Keratinocyte (primary cell): ENCODE results near the gene STPG4. TPM values are rescaled to one million over a fixed set of nuclear protein-coding genes. Genes with fewer than 3 reads are reported as not detected.

Experiments
- DNase-seq: peaks from one replicate; pipeline ENCODE4 v3.0.0-alpha.2; 2011; ENCODE audit warnings: low read depth, missing footprints, low spot score
- FAIRE-seq: peaks from 2 replicates; lab custom pipeline; 2011; peaks lifted over from hg19 to GRCh38; lab: Jason Lieb, UNC
- H2AFZ ChIP-seq: 2 replicates; pipeline ENCODE4 v1.6.0; 2012; ENCODE audit warnings: low read length, control low read depth, inconsistent platforms; ENCODE audit not compliant: control insufficient read depth
- H3K27ac ChIP-seq: 2 replicates; pipeline ENCODE4 v1.5.1; 2011; ENCODE audit warnings: low read length; ENCODE audit not compliant: control insufficient read depth, insufficient read depth
- H3K27me3 ChIP-seq: 3 replicates; pipeline ENCODE4 v1.6.0; 2011; ENCODE audit warnings: low read length; ENCODE audit not compliant: control insufficient read depth, insufficient read depth; ENCODE audit errors: extremely low read depth
- H3K36me3 ChIP-seq, 2 experiments: 2 replicates in 1 of 2; 3 replicates in 1 of 2; pipeline ENCODE4 v1.5.1; 2011; ENCODE audit warnings: low read length in 2 of 2, mild to moderate bottlenecking in 1 of 2; ENCODE audit not compliant: control insufficient read depth in 2 of 2, insufficient read depth in 2 of 2; ENCODE audit errors: extremely low read depth in 1 of 2
- H3K4me1 ChIP-seq: 3 replicates; pipeline ENCODE4 v1.5.1; 2011; ENCODE audit warnings: low read length; ENCODE audit not compliant: control insufficient read depth, insufficient read depth; ENCODE audit errors: extremely low read depth
- H3K4me2 ChIP-seq: 3 replicates; pipeline ENCODE4 v1.6.0; 2011; ENCODE audit warnings: low read depth, low read length; ENCODE audit not compliant: control insufficient read depth, insufficient read depth; ENCODE audit errors: extremely low read depth
- H3K4me3 ChIP-seq, 3 experiments: fragments of 200-600 bp in 1 of 3; sonication (generic) in 1 of 3; 2 replicates in 2 of 3; 3 replicates in 1 of 3; pipeline ENCODE4 v1.5.1; 2011 to 2016; ENCODE audit warnings: low read length in 3 of 3, mild to moderate bottlenecking in 3 of 3, control low read depth in 2 of 3, inconsistent platforms in 1 of 3, low read depth in 1 of 3, mixed read lengths in 1 of 3, mixed run types in 1 of 3, moderate library complexity in 1 of 3; ENCODE audit not compliant: control insufficient read depth in 2 of 3, insufficient read depth in 2 of 3; ENCODE audit errors: extremely low read depth in 1 of 3
- H3K79me2 ChIP-seq: 2 replicates; pipeline ENCODE4 v1.6.0; 2012; ENCODE audit warnings: low read length; ENCODE audit not compliant: control insufficient read depth, insufficient read depth
- H3K9ac ChIP-seq: 3 replicates; pipeline ENCODE4 v1.6.0; 2011; ENCODE audit warnings: low read length; ENCODE audit not compliant: control insufficient read depth, insufficient read depth; ENCODE audit errors: extremely low read depth
- H3K9me1 ChIP-seq: 3 replicates; pipeline ENCODE4 v1.6.0; 2011; ENCODE audit warnings: low read length; ENCODE audit not compliant: control insufficient read depth, insufficient read depth; ENCODE audit errors: extremely low read depth
- H3K9me3 ChIP-seq: 2 replicates; pipeline ENCODE4 v1.5.1; 2012; ENCODE audit warnings: low read depth, low read length; ENCODE audit not compliant: control insufficient read depth
- H4K20me1 ChIP-seq: 3 replicates; pipeline ENCODE4 v1.6.0; 2011; ENCODE audit warnings: low read length; ENCODE audit not compliant: control insufficient read depth, insufficient read depth; ENCODE audit errors: extremely low read depth
- CTCF ChIP-seq, 3 experiments: IDR thresholded peaks in 1 of 3; conservative IDR thresholded peaks in 1 of 3; optimal IDR thresholded peaks in 1 of 3; 2 replicates in 2 of 3; 3 replicates in 1 of 3; pipeline versions ENCODE3 to v1.5.1; 2011; ENCODE audit warnings: low read length in 3 of 3, mild to moderate bottlenecking in 3 of 3, moderate library complexity in 2 of 3, control low read depth in 1 of 3, inconsistent platforms in 1 of 3; ENCODE audit not compliant: insufficient read depth in 2 of 3; ENCODE audit errors: extremely low read depth in 1 of 3
- EZH2 ChIP-seq: IDR thresholded peaks from one replicate; pipeline ENCODE4 v1.6.1; 2012; ENCODE audit warnings: inconsistent platforms, mild to moderate bottlenecking, low read length, moderate library complexity
- dilution Hi-C: fragments of 300-500 bp; cut with MboI; formaldehyde crosslinking; loops from one replicate; pipeline ENCODE4 v1.7.0; 2020; ENCODE audit warnings: low sequenced_read_pairs; ENCODE audit not compliant: extremely low pct_ligation_motif_present
- polyA plus RNA-seq, 5 experiments: library from polyadenylated mRNA; depleted of rRNA in 3 of 5; stranded (reverse) in 3 of 5; stranded (forward) in 1 of 5; unstranded in 1 of 5; fragments of >200 nt; gene quantifications; 1 replicate in 1 of 5; 2 replicates in 3 of 5; 3 replicates in 1 of 5; pipeline versions ENCODE4 v1.2.1 to v1.2.3, GENCODE V29; 2011 to 2012; ENCODE audit warnings: missing spikeins in 2 of 5, low read depth in 1 of 5, low replicate concordance in 1 of 5

The STPG4 gene
- polyA plus RNA-seq, 1 donor (not counting 4 experiments of a cell fraction or from before 2014, with no cell fraction given): 0.26 TPM

GRCh38 chr2:47096451-47096850, 58.7 kb downstream of the STPG4 start:
- FAIRE-seq (no peak), DNase-seq (no peak)
- no peaks in the 10 kb centered on the region for H4K20me1 ChIP-seq
- H2AFZ ChIP-seq: no peak overlapping the region
- no peaks in the 10 kb centered on the region for H3K36me3 ChIP-seq
- H3K4me3 ChIP-seq: no peak overlapping the region
- H3K9me1 ChIP-seq: no peaks in the 10 kb centered on the region
- dilution Hi-C loops: no loop called here
- no peaks in the 10 kb centered on the region for H3K4me1 ChIP-seq
- H3K4me2 ChIP-seq: no peak overlapping the region
- no peak overlapping the region for H3K27ac ChIP-seq
- no peak for TF ChIP-seq EZH2
- TF ChIP-seq CTCF (optimal IDR thresholded peaks at IDR 0.05 in 1 of 3, IDR thresholded peaks at IDR 0.05 in 1 of 3, conservative IDR thresholded peaks at IDR 0.05 in 1 of 3; ENCODE audit: extremely low read depth in 1 of 3, insufficient read depth in 2 of 3, low read length in 3 of 3): no peak
- no peaks in the 10 kb centered on the region for H3K9me3 ChIP-seq
- no peaks in the 10 kb centered on the region for H3K79me2 ChIP-seq
- H3K27me3 ChIP-seq: no peaks in the 10 kb centered on the region
- H3K9ac ChIP-seq: no peak overlapping the region

GRCh38 chr2:47095349-47096020, 59.6 kb downstream of the STPG4 start:
- Histone ChIP-seq H3K27me3 (no peaks in the 10 kb centered on the region), H3K79me2 (no peaks in the 10 kb centered on the region), H3K9me1 (no peaks in the 10 kb centered on the region), H3K27ac (no peak overlapping the region), H2AFZ (no peak overlapping the region), H4K20me1 (no peaks in the 10 kb centered on the region), H3K9ac (no peak overlapping the region), H3K4me3 (no peak overlapping the region), H3K4me1 (no peaks in the 10 kb centered on the region), H3K36me3 (no peaks in the 10 kb centered on the region), H3K4me2 (no peak overlapping the region), H3K9me3 (no peaks in the 10 kb centered on the region)
- FAIRE-seq (no peak), DNase-seq (no peak)
- dilution Hi-C loops: no loop called here
- TF ChIP-seq EZH2 (no peak), CTCF (optimal IDR thresholded peaks at IDR 0.05 in 1 of 3, IDR thresholded peaks at IDR 0.05 in 1 of 3, conservative IDR thresholded peaks at IDR 0.05 in 1 of 3; ENCODE audit: extremely low read depth in 1 of 3, insufficient read depth in 2 of 3, low read length in 3 of 3) (no peak)
